Activated CD4-positive, alpha-beta T cell treated with anti-CD3 and anti-CD28 coated beads, Interleukin-2, amount 10 ng/mL, durations not matched to agents 7 days and 5 days (primary cell): ENCODE measurements around the gene APOO. TPM values are rescaled to one million over a fixed set of nuclear protein-coding genes. Genes with fewer than 3 reads are reported as not detected.
"Not testable (repeated sequence)": the region's sequence is repeated elsewhere in the genome, so short reads cannot be mapped to it uniquely, and the experiment has no call there.

Experiments
- CTCF ChIA-PET: fragments of 350-600 bp; sonication (Branson Sonifier 250); formaldehyde crosslinking; loops from one replicate; lab custom pipeline; 2021; ENCODE audit warnings: antibody characterized with exemption; lab: Charles Lee
- POLR2A ChIA-PET: fragments of 350-600 bp; sonication (Branson Sonifier 250); formaldehyde crosslinking; loops from one replicate; lab custom pipeline; 2021; ENCODE audit warnings: antibody characterized with exemption; lab: Charles Lee
- DNase-seq: peaks from one replicate; pipeline ENCODE4 v3.0.0-alpha.2; 2020
- H3K27ac Mint-ChIP-seq: one replicate; pipeline ENCODE4 v1.8.0; 2021; ENCODE audit warnings: mild to moderate bottlenecking, moderate library complexity, mixed read lengths
- H3K27me3 Mint-ChIP-seq: one replicate; pipeline ENCODE4 v1.8.0; 2021; ENCODE audit warnings: mixed read lengths
- H3K36me3 Mint-ChIP-seq: one replicate; pipeline ENCODE4 v1.8.0; 2021; ENCODE audit warnings: low read depth, mixed read lengths
- H3K4me1 Mint-ChIP-seq: one replicate; pipeline ENCODE4 v1.8.0; 2021; ENCODE audit warnings: mixed read lengths
- H3K4me3 Mint-ChIP-seq: one replicate; pipeline ENCODE4 v1.8.0; 2021; ENCODE audit warnings: mild to moderate bottlenecking, moderate library complexity, mixed read lengths
- H3K9me3 Mint-ChIP-seq: one replicate; pipeline ENCODE4 v1.8.0; 2021; ENCODE audit warnings: mixed read lengths
- total RNA-seq, 2 experiments: library from RNA; stranded (reverse); gene quantifications; one replicate each; pipeline ENCODE4 v1.2.3, GENCODE V29; 2021

Gene APOO
- total RNA-seq, 2 experiments from 2014 or later = 26.6 to 28.5 TPM

GRCh38 chrX:23901060-23901459 is 6.7 kb downstream of the APOO start:
- Mint-ChIP-seq H3K4me1 (peaks cover 11% of the 10 kb centered on the region), H3K27me3 (no peaks in the 10 kb centered on the region), H3K9me3 (no peaks in the 10 kb centered on the region), H3K4me3 (no peak overlapping the region), H3K36me3 (no peaks in the 10 kb centered on the region), H3K27ac (no peak overlapping the region)
- POLR2A ChIA-PET = interaction anchor here (1.3 kb wide), 1 partner anchor 118 kb away, joined by 9 read pairs; the partner anchor contains the start of gene SAT1
- no peak for DNase-seq
- CTCF ChIA-PET = interaction anchor here (0.7 to 2.7 kb wide), 11 partner anchors 12 to 218 kb away, joined by 3 to 24 read pairs (median 7); partner anchors contain the start of gene SAT1

DNA sequence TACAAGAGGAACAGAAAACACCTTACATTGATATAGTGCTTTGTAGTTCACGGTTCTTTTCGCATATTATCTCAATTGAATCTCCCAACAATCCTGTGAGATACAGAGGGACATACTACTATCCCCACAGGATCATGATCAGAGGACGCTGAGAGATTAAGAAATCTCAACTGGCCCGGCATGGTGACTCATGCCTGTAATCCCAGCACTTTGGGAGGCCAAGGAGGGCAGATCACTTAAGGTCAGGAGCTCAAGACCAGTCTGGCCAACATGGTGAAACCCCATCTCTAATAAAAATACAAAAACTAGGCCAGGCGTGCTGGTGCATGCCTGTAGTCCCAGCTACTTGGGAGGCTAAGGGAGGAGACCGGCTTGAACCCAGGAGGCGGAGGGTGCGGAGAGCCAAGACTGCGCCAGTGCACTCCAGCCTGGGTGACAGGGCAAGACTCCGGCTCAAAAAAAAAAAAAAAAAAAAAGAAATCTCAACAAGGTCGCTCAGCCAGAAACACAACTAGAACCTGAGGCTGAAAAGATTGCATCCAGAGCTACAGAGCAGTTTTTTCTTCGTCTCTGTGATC is 7.4 kb downstream of the APOO start:
- Mint-ChIP-seq H3K4me3 (no peak overlapping the region), H3K9me3 (no peaks in the 10 kb centered on the region), H3K27ac (no peak overlapping the region), H3K36me3 (no peaks in the 10 kb centered on the region), H3K27me3 (no peaks in the 10 kb centered on the region), H3K4me1 (peaks cover 7% of the 10 kb centered on the region)
- no peak for DNase-seq
- ChIA-PET CTCF (interaction anchor here (0.6 to 2.7 kb wide), 4 partner anchors 12 to 208 kb away, joined by 5 to 17 read pairs (median 12); partner anchors contain the start of gene SAT1), POLR2A (no interaction called here)

- peaks cover 5% of the 10 kb centered on the region for H3K4me1 Mint-ChIP-seq
- POLR2A ChIA-PET = no interaction called here
- CTCF ChIA-PET = interaction anchor here (0.6 to 1.2 kb wide), 4 partner anchors 8 to 886 kb away, joined by 3 to 5 read pairs (median 3); no protein-coding TSS in a partner anchor
- H3K36me3 Mint-ChIP-seq = no peaks in the 10 kb centered on the region
- H3K27me3 Mint-ChIP-seq = no peaks in the 10 kb centered on the region
- no peak overlapping the region for H3K4me3 Mint-ChIP-seq
- DNase-seq = no peak
- H3K27ac Mint-ChIP-seq = no peak overlapping the region
- no peaks in the 10 kb centered on the region for H3K9me3 Mint-ChIP-seq
Measured at GRCh38 chrX:23898412-23898959, 9.3 kb downstream of the APOO start.

DNA sequence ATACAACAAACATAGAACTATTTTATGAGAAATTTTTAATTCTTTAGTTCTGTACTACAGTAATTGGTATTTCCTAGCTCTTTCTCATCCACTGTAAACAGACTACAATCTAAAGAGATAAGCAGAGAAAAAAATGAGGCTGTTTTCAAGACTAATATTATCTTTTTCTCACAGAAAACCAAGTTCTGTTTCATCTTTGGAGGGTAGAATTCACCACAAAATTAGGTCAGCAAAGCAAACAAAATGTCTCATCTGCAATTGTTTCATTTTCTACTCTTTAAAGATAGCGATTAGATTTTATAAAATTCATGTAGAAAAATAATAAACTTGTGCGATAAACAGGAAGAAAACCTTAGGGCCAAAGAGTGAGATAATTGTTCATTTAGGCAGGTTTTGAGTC is 10.8 kb downstream of the APOO start:
- Mint-ChIP-seq H3K4me3 (no peak overlapping the region), H3K27me3 (no peaks in the 10 kb centered on the region), H3K36me3 (no peaks in the 10 kb centered on the region), H3K4me1 (peaks cover 5% of the 10 kb centered on the region), H3K9me3 (no peaks in the 10 kb centered on the region), H3K27ac (no peak overlapping the region)
- ChIA-PET POLR2A (no interaction called here), CTCF (interaction anchor here (0.6 to 1.2 kb wide), 2 partner anchors 10 to 140 kb away, joined by 3 read pairs; no protein-coding TSS in a partner anchor)
- DNase-seq = no peak

DNA sequence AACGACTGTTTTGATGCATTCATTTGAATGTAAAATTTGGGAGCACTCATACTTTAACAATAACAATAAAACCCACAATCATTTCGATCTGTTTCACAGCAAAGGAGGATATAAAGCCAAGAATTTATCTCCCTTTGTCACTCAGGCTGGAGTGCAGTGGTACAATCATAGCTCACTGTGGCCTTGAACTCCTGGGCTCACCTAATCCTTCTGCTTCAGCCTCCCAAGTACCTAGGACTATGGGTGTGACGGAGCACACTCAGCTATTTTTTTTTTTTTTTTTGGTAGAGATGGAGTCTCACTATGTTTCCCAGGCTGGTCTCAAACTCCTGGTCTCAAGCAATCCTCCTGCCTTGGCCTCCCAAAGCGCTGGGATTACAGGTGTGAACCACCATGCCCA is 11.2 kb downstream of the APOO start:
- H3K4me1 Mint-ChIP-seq, H3K27me3 Mint-ChIP-seq, H3K27ac Mint-ChIP-seq, DNase-seq, POLR2A ChIA-PET, H3K36me3 Mint-ChIP-seq, CTCF ChIA-PET, H3K4me3 Mint-ChIP-seq, H3K9me3 Mint-ChIP-seq: not testable (repeated sequence)

DNA sequence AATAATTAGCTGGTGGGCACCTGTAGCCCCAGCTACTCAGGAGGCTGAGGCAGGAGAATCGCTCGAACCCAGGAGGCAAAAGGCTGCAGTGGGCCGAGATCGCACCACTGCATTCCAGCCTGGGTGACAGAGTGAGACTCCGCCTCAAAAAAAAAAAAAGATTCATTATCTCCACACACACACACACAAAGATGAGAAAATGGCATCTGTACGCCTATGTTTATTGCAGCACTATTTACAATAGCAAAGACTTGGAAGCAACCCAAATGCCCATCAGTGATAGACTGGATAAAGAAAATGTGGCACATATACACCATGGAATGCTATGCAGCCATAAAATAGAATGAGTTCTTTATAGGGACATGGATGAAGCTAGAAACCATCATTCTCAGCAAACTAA is 12.7 kb downstream of the APOO start:
- H3K36me3 Mint-ChIP-seq, H3K27ac Mint-ChIP-seq, POLR2A ChIA-PET, H3K9me3 Mint-ChIP-seq, H3K4me1 Mint-ChIP-seq, CTCF ChIA-PET, H3K27me3 Mint-ChIP-seq, H3K4me3 Mint-ChIP-seq, DNase-seq: not testable (repeated sequence)

DNA sequence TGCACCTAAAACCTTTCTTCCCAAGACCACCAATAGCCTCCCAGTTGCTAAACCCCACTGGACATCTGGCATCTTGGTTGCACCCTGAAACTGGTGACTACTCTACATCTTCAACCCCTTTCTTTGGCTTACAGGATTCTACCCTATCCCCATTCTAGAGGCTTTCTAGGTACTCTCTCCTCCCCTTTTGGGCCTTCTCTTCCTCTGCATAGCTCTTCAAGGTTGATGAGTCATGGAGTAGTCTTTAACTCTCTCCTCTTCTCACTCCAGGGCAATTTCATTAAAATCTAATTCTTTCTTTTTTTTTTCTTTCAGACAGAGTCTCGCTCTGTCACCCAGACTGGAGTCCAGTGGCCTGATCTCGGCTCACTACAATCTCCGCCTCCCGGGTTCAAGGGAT is 16.8 kb downstream of the APOO start:
- no peak for DNase-seq
- ChIA-PET POLR2A (no interaction called here), CTCF (interaction anchor here (0.7 kb wide), 1 partner anchor 11 kb away, joined by 3 read pairs; no protein-coding TSS in a partner anchor)
- Mint-ChIP-seq H3K27ac (no peak overlapping the region), H3K36me3 (no peaks in the 10 kb centered on the region), H3K4me1 (no peaks in the 10 kb centered on the region), H3K9me3 (no peaks in the 10 kb centered on the region), H3K27me3 (no peaks in the 10 kb centered on the region), H3K4me3 (no peak overlapping the region)

DNA sequence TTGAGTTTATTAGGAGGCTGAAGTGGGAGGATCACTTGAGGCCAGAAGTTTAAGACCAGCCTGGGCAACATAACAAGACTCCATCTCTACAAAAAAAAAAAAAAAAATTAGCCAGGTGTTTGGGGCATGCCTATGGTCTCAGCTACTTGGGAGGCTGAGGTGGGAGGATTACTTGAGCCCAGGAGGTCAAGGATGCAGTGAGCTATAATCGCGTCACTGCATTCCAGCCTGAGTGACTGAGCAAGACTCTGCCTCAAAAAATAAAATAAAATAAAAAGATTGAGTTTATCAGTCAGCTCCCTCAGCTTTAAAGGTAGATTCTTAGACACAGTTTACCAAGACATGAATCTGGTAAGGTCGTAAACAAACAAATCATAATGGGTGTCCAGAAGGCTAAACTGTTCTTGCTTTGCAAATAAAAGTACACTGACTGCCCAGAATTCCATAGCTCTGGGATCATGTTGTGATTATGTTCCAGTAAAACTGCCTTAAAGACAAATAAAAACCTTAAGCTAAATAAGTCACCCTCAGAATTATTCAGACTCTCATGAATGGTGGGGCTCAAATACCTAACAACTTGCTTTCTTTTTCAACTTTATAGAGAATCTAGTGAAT is 18.7 kb downstream of the APOO start:
- CTCF ChIA-PET = interaction anchor here (0.6 to 1.9 kb wide), 3 partner anchors 13 to 34 kb away, joined by 3 to 8 read pairs (median 6); no protein-coding TSS in a partner anchor

DNA sequence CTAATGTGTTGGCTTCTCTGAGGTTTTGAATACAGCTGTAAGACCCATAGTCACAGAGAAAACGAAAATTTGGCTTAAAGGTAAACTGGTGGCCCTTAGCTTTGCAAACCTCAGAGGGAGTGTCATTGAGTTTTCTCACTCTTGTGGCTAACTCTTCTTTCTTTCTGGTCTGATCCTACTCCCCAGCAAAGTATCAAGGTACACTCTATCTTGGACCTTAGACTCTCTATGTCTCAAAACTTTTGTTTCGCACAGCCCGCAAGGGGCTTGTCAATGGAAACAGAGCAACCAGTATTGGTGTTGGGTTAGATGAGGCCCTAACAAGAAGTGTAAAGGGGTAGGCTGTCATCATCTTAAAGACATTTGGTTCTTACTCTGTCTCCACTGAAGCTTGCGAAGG is 19.8 kb downstream of the APOO start:
- Mint-ChIP-seq H3K4me3 (no peak overlapping the region), H3K27me3 (no peaks in the 10 kb centered on the region), H3K9me3 (no peaks in the 10 kb centered on the region), H3K27ac (no peak overlapping the region), H3K36me3 (no peaks in the 10 kb centered on the region), H3K4me1 (peaks cover 2% of the 10 kb centered on the region)
- ChIA-PET POLR2A (no interaction called here), CTCF (interaction anchor here (1.9 kb wide), 1 partner anchor 14 kb away, joined by 8 read pairs; no protein-coding TSS in a partner anchor)
- no peak for DNase-seq

More for the DNA sequence above, 18.7 kb downstream of the APOO start:
- DNase-seq = no peak
- Mint-ChIP-seq H3K9me3 (no peaks in the 10 kb centered on the region), H3K27ac (no peak overlapping the region), H3K27me3 (no peaks in the 10 kb centered on the region), H3K36me3 (no peaks in the 10 kb centered on the region), H3K4me3 (no peak overlapping the region), H3K4me1 (no peaks in the 10 kb centered on the region)
- POLR2A ChIA-PET = interaction anchor here (0.6 kb wide), 1 partner anchor 34 kb away, joined by 3 read pairs; no protein-coding TSS in a partner anchor

DNA sequence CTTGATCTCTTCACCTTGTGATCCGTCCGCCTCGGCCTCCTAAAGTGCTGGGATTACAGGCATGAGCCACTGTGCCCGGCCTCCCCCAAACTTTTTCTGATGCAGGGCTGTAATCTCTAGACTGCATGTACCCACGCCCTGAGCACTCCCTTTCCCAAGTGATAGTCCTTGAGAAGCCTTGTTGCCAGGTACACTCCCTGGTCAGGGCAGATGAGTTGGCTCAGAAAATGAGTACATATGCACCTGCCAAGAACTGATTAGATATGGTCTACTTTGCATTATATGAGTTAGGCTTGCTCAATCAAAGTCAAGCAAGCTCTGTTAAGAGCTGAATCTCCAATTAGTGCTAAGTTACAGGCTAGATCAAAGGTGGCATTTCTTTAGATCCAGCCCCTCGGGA is 20.3 kb downstream of the APOO start:
- CTCF ChIA-PET = no interaction called here

DNA sequence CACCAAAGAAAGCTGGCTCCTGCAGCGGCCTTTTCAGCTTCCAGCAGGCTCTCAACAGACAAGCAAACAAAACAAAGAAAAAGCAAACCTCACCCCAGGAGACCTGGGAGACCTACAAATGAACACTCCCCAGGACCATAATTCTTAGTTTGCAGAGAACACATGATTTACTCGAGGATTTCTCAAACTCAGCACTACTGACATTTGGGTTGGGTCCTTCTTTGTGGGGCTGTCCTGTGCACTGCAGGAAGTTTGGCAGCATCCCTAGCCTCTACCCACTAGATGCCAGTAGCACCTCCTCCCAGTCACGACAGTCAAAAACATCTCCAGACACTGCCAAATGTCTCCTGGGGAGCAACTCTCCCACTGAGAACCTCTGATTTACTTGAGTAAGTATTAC is 21.9 kb downstream of the APOO start:
- Mint-ChIP-seq H3K27me3 (no peaks in the 10 kb centered on the region), H3K9me3 (no peaks in the 10 kb centered on the region), H3K27ac (no peak overlapping the region), H3K4me1 (peaks cover 2% of the 10 kb centered on the region), H3K36me3 (no peaks in the 10 kb centered on the region), H3K4me3 (no peak overlapping the region)
- DNase-seq = no peak
- ChIA-PET CTCF (interaction anchor here (0.8 kb wide), 2 partner anchors 10 to 203 kb away, joined by 3 read pairs; no protein-coding TSS in a partner anchor), POLR2A (no interaction called here)

More for the DNA sequence above, 20.3 kb downstream of the APOO start:
- Mint-ChIP-seq H3K4me3 (no peak overlapping the region), H3K4me1 (peaks cover 2% of the 10 kb centered on the region), H3K9me3 (no peaks in the 10 kb centered on the region), H3K36me3 (no peaks in the 10 kb centered on the region), H3K27me3 (no peaks in the 10 kb centered on the region), H3K27ac (no peak overlapping the region)
- POLR2A ChIA-PET = no interaction called here
- DNase-seq = no peak

- H3K36me3 Mint-ChIP-seq = no peaks in the 10 kb centered on the region
- CTCF ChIA-PET = interaction anchor here (0.6 to 2.1 kb wide), 2 partner anchors 17 to 157 kb away, joined by 3 to 6 read pairs; no protein-coding TSS in a partner anchor
- no peaks in the 10 kb centered on the region for H3K27me3 Mint-ChIP-seq
- peaks cover 2% of the 10 kb centered on the region for H3K4me1 Mint-ChIP-seq
- POLR2A ChIA-PET = no interaction called here
- no peaks in the 10 kb centered on the region for H3K9me3 Mint-ChIP-seq
- no peak overlapping the region for H3K4me3 Mint-ChIP-seq
- no peak overlapping the region for H3K27ac Mint-ChIP-seq
- no peak for DNase-seq
Measured at GRCh38 chrX:23884427-23885024, 23.2 kb downstream of the APOO start.
